Posterior vena cava (tissue), 2 donors: Measurements from ENCODE around the gene PPP1R14B. TPM values are rescaled to one million over a fixed set of nuclear protein-coding genes. Genes with fewer than 3 reads are reported as not detected.

Experiments used
- DNase-seq: peaks from one replicate; pipeline ENCODE4 v3.0.0-alpha.2; 2020; ENCODE audit warnings: low spot score
- intact Hi-C, 2 donors: fragments of 100-400 bp; cut with DNase I; formaldehyde crosslinking; loops; one replicate each; pipeline versions ENCODE4 v1.14.1 to v1.14.2; 2022 to 2023
- long read RNA-seq, 2 donors: library from polyadenylated mRNA; unstranded; transcript quantifications; one replicate each; pipeline ENCODE4 v2.0.0, GENCODE V29; 2020 to 2021
- total RNA-seq, 2 donors: library from RNA; stranded (reverse); fragmentation: NEBNext Ultra II Directional; extraction: Animal tissue kit (Norgen Biotek cat#: 25700); gene quantifications; one replicate each; pipeline ENCODE4 v1.2.1, GENCODE V29; 2021
- donor health status: DM: yes; HTN: yes; CAD: no.
- donor health status: DM: yes; HTN: yes; CAD: no.

PPP1R14B gene, protein sequence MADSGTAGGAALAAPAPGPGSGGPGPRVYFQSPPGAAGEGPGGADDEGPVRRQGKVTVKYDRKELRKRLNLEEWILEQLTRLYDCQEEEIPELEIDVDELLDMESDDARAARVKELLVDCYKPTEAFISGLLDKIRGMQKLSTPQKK
- total RNA-seq, result 100 to 1,000 TPM; 102 to 190 TPM
- long read RNA-seq, donor 1, transcript PPP1R14B-201 (4 exons, 982 nt), result major isoform, 31 of 33 reads
- long read RNA-seq, donor 1, partial matches to known transcripts, result 0 of 33 reads
- long read RNA-seq, donor 1, other reads (novel, unspliced or antisense), result 0 of 33 reads
- long read RNA-seq, donor 2, transcript PPP1R14B-201 (4 exons, 982 nt), result major isoform, 6 of 7 reads
- long read RNA-seq, donor 2, partial matches to known transcripts, result 0 of 7 reads
- long read RNA-seq, donor 2, other reads (novel, unspliced or antisense), result 0 of 7 reads

DNA sequence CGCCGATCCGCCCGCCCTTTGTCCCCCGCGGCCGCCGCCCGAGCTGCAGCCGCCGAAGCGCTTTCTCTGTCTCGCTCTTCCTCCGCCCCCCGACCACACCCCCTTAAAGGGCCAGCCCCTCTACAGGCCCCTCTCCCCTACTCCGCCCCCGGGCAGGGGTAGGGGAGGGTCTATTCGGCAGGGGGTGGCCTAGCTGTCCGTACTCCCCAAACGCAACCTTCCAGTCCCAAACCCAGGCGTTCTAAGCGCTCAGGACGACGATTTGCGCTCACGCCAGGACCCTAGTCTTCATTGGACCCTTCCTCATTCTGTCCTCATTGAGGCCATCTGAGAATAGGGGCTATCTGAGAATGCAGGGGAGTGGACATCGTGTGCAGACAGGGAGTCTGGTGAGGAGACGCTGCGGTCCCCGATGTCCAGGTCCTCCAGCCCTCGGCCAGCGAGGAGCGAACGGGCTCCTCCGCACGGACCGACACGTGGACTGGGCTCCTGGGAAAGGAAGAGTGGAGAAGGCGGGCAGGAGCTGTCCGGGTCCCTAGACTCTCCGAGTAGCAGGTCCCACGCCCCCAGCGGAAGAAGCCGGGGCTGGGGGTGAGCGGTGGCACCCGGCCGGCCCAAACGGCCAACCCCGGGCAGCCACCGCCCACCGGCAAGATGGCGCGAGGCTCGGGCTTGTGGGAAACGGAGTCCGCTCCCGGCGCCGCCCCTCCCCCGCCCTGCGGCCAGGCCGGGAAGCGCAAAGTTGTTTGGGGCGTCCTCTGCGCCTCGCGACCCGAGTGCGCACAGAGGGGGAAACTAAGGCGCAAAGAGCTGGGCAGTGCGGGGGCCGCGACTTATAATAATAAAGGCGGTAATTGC is at the start of gene PPP1R14B:
TSS of gene PPP1R14B (minus strand) at position 73 of the 858 bp plus-strand sequence. CDS start 270 bp downstream, outside the sequence.
- DNase-seq, result peak; percentile 96
- intact Hi-C loops, result loop anchor here in 1 of 2 donors (10.0 kb wide), 1 partner anchor 58 kb away; the partner anchor contains the start of genes CATSPERZ and ESRRA

DNA sequence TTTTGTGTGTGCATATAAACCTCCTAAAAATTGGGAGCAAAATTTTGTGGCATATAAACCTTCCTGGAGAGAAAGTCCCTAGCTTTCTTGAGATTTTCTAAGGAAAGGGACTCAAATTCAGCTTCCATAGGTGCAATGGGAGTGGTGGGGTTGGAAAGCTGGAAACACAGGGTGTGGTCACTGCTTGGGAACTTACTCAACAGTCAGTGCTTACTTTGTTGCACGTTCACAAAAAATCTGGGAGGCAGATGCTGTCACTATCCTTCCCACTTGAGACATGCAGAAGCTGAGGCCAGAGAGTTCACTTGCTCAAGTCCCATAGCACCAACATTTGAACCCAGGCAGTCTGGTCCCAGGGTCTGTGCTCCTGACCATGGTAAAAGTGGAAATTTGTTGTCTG is 49.5 kb upstream of the PPP1R14B start:
- no peak for DNase-seq
- intact Hi-C loops, result loop anchor here in 1 of 2 donors (10.0 kb wide), 1 partner anchor 91 kb away; the partner anchor contains the start of gene FERMT3

DNA sequence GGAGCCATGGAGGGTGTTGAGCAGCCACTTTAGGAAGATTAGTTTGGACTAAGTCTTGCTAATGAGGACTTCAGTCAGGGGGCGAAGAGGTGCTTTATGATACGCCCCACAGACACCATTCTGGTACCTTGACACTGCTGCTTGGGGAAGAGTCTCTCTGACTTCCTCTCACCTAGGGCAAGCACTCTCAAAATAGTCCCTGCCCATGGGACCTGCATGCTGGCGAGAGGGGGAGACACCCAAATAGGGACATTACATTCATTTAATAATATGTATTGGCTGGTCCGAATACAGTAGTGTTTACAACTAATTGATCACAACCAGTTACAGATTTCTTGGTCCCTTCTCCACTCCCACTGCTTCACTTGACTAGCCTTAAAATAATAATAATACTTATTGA is 49.0 kb upstream of the PPP1R14B start:
- intact Hi-C loops, result loop anchor here in 1 of 2 donors (10.0 kb wide), 1 partner anchor 91 kb away; the partner anchor contains the start of gene FERMT3
- no peak for DNase-seq

DNA sequence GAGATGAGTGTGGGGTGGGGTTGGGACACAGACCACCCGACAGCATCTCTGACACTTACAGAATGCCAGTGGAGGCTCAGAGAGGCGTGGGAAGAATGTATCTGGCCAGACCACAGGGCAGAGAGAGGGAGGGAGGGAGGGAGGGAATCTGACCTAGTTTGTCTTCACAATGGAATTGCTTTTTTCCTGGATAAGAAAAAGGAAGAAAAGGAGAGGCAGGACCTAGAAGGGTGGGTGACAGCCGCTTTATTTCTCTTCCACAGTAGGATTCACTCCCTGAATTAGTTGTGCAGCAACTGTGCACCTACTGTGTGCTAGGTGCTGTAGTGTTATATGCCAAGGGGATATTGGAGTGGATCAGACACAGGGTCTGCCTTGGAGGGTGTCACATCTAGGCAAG is 48.0 kb upstream of the PPP1R14B start:
- no peak for DNase-seq

DNA sequence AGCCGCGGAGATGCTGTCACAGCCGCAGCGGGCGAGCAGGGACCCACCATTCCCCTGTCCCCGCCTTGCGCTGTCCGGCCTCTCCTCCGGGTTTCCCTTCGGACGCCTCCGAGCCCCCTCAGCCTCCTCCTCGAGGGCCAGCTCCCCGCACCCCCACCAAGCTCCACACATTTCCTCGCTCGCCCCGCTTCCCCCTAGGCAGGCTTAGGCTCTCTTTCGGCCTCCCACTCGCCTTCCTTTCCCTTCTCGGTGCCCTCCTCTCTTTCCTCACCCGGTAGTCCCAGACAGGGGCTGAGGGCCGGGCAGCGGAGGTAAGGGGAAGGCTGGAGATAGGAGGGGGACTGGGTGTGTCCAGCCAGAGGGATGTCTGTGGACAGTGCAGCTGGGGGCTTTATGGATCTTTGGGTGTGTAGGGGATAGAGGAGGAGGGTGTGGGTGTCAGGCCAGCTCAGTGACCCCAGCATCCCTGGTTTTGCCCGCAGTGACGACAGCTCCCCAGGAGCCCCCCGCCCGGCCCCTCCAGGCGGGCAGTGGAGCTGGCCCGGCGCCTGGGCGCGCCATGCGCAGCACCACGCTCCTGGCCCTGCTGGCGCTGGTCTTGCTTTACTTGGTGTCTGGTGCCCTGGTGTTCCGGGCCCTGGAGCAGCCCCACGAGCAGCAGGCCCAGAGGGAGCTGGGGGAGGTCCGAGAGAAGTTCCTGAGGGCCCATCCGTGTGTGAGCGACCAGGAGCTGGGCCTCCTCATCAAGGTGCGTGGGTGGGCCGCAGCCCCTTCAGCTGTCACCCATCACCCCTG is 45.9 kb upstream of the PPP1R14B start:
- intact Hi-C loops, result loop anchor here in 1 of 2 donors (10.0 kb wide), 1 partner anchor 88 kb away; the partner anchor contains the start of gene FERMT3
- no peak for DNase-seq

More for the DNA sequence above, 48.0 kb upstream of the PPP1R14B start:
- intact Hi-C loops, result loop anchor here in 1 of 2 donors (10.0 kb wide), 1 partner anchor 90 kb away; the partner anchor contains the start of gene FERMT3

DNA sequence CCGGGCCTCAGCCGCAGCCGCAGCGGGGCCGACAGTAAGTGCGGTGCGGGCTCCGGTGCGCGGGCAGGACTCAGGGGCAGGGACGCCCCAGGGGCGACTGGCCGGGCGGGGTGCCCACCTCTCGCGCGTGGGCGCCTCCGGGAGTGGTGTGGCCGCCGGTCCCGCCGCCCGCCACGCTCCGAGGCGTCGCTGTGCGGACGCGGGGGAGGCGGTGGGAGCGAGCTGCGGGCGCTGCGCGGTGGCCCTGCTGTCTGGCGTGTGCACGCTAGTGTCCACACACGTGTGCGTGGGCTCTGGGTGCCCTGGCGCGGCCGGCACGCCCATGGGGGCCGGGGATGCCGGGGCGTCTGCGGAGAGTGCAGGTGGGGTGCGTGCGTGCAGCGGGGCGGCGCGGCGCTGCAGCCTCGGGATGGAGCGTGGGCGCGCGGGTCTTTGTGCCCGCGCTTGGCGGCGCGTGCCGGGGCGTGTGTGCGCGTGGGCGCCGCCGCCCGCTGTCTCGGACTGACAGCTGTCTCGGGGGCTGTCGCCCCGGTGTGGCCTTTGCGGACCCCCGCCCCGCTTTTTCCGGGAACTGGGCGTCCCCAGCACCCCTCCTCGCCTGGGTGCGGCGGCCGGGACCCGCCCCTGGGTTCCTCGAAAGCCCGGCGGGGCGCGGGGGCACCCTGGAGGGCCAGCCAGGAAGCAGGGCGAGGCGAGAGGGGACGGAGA is 45.2 kb upstream of the PPP1R14B start:
- intact Hi-C loops, result loop anchor here in 1 of 2 donors (10.0 kb wide), 1 partner anchor 87 kb away; the partner anchor contains the start of gene FERMT3
- no peak for DNase-seq

DNA sequence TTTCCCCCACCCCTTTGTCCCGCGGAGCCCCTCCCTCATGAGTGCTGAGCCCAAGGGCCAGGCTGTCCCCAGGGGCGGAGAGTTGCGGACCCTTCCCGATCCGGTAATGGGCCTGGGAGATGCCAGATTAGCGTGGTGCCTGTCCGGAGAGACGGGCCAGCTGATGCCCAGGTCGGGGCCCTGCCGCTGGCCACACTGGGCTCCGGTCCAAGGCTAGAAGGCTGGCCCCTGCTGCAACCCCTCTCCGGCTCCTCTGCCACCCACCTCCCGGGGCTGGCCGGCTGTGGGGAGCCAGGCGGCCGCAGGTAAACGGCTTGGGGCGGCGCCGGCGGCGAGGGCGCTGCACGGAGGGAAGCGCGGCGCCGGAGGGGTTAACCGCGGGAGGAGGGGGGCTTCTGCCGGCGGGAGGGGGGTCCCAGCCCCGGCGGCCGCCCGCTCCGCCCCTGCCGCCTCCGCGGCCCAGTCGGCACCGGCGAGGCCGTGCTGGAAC is 44.6 kb upstream of the PPP1R14B start, which contains the start of gene KCNK4:
TSS of gene KCNK4 (plus strand) at position 41 of the 490 bp plus-strand sequence. CDS start 1,717 bp downstream, outside the sequence.
- DNase-seq, result peak; percentile 77
- intact Hi-C loops, result loop anchor here in 1 of 2 donors (10.0 kb wide), 1 partner anchor 87 kb away; the partner anchor contains the start of gene FERMT3

DNA sequence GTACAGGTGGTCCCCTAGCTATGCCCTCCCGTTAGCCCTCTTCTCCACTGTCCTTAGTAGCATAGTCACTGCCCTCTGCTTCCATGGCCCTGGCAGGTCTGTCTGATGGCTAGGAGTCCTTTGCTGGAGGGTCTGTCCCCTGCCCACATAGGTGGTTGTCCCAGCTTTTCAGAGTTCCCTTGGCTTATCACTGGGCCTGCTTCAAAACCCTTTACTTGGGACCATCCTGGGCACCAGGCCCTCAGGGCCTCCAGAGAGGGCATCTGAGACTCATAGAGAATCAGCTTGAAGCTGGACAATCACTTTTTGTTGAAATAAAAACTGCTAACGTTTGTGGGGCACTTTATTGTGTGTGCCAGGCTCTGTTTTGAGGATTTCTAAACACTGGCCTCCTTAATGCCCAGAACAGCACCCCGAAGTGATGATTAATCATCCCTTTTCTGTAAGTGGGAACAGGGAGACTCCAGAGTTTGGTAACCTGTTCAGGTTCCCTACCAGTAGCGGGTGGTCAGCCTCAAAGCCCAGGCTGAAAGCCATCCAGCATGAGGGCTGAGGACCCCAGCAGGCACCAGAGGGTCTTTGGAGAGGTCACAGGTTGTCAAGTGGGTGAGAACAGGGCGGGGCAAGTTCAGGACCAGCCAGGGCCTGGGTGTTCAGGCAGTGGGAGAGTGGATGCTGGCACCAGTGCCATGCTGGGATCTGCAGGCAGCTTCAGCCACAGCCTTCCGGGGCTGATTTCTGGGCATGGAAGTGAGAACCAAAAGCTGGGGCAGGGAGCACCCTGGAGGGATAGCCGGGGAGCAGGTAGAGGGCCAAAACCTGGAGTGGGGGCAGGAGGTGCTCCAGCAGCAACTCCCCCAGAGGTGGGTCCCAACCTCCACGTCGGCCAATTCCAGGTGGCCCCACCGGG is 43.9 kb upstream of the PPP1R14B start:
- peak; percentile 73 for DNase-seq
- intact Hi-C loops, result loop anchor here in 1 of 2 donors (10.0 kb wide), 1 partner anchor 86 kb away; the partner anchor contains the start of gene FERMT3

DNA sequence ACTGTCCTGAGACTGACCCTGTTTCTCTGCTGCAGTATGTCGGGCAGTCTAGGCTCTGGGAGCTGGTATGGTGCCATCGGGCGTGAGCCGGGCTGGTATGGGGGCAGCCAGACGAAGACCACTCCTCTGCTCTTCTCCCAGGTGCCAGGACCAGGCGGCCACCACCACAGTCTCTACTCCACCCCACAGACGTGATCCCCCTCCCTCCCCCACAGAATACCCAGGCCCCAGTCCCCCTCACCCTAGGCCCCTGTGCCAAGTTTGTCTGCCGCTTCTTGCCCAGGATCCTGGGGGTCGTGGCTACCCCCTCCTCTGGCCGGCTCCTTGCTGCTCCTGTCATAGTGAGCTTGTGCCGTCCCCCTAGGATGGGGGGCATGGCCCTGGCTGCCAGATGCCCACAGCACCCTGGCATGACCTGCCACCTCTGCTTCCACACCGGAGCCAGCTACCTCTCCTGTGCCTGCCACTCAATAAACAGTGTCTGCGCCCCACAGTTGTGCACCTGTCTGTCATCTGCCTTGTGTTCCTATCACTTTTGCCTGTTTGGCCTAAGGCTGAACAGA is 42.3 kb upstream of the PPP1R14B start:
- DNase-seq, result peak; percentile 72
- intact Hi-C loops, result no loop called here

DNA sequence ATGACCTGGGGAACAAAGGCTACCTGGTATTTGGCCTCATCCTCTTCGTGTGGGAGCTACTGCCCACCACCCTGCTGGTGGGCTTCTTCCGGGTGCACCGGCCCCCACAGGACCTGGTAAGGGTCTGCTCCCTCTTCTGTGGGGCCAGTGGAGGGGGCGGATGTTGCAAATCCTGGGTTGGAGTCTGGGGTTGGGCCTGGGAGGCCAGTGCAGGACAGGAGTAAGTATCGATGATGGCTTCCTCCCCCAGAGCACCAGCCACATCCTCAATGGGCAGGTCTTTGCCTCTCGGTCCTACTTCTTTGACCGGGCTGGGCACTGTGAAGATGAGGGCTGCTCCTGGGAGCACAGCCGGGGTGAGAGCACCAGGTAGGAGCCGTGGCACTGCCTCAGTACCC is 41.6 kb upstream of the PPP1R14B start:
- intact Hi-C loops, result no loop called here
- DNase-seq, result peak; percentile 46

DNA sequence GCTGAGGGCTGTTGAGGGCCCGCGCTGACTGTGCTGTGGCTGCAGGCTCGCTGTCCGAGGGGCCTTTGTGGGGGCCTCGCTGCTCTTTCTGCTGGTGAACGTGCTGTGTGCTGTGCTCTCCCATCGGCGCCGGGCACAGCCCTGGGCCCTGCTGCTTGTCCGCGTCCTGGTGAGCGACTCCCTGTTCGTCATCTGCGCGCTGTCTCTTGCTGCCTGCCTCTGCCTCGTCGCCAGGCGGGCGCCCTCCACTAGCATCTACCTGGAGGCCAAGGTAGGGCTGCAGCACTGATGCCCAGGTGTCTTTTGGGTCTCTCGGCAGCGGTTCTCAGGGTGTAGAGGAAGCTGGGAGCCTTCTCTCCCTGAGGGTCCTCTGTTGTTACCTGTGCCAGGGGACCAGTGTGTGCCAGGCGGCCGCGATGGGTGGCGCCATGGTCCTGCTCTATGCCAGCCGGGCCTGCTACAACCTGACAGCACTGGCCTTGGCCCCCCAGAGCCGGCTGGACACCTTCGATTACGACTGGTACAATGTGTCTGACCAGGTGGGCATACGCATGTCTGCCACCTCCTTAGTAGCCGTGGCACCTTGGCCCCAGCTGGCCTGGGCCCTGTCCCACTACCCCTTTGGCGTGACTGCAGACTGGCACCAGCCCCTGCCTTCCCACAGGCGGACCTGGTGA is 41.1 kb upstream of the PPP1R14B start:
- intact Hi-C loops, result no loop called here
- peak; percentile 79 for DNase-seq

DNA sequence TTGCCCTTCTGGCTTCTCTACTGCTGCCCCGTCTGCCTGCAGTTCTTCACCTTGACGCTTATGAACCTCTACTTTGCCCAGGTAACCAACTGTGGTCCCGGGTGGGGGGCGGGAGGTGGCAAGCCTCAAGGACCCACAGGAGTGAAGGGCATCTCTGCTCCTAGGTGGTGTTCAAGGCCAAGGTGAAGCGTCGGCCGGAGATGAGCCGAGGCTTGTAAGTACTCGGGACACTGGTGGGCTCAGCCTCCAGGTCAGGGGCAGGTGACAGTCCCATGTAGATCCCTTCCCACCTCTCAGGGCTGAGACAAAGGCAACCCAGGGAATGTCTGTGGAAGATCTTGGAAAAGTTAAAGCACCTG is 40.0 kb upstream of the PPP1R14B start:
- DNase-seq, result no peak
- intact Hi-C loops, result no loop called here

DNA sequence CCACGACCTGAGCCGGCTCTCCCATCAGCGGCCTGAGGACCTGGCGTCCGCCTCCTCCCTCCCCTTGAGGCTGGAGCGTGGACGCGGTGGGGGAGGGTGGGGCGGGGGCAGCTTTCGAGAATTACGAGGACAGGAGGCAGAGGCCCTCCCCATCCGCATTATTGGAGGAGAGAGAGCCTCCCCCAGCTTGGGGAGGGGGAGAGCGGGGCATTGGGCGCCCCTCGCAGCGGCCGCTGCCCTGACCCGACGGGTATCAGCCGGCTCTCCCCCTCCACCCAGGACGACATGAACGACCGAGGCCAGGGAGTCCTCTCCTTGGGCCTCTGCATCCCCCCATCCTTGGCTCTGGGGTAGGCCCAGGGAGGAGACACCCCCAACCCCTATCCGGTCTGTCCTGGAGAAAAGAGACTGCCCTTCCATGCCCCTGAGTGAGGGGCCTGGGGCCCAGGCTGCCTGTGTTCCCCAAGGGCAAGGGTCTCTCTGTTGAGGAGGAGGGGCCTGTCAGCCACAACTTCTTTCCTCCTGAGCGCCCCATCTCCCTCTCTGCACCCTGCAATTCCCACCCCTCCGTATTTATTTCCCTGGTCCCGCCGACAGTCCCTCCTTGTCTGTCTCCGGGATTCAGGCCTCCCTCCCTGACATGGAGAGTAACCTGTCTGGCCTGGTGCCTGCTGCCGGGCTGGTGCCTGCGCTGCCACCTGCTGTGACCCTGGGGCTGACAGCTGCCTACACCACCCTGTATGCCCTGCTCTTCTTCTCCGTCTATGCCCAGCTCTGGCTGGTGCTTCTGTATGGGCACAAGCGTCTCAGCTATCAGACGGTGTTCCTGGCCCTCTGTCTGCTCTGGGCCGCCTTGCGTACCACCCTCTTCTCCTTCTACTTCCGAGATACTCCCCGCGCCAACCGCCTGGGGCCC is 39.4 kb upstream of the PPP1R14B start:
- peak; percentile 75 for DNase-seq
- intact Hi-C loops, result no loop called here

DNA sequence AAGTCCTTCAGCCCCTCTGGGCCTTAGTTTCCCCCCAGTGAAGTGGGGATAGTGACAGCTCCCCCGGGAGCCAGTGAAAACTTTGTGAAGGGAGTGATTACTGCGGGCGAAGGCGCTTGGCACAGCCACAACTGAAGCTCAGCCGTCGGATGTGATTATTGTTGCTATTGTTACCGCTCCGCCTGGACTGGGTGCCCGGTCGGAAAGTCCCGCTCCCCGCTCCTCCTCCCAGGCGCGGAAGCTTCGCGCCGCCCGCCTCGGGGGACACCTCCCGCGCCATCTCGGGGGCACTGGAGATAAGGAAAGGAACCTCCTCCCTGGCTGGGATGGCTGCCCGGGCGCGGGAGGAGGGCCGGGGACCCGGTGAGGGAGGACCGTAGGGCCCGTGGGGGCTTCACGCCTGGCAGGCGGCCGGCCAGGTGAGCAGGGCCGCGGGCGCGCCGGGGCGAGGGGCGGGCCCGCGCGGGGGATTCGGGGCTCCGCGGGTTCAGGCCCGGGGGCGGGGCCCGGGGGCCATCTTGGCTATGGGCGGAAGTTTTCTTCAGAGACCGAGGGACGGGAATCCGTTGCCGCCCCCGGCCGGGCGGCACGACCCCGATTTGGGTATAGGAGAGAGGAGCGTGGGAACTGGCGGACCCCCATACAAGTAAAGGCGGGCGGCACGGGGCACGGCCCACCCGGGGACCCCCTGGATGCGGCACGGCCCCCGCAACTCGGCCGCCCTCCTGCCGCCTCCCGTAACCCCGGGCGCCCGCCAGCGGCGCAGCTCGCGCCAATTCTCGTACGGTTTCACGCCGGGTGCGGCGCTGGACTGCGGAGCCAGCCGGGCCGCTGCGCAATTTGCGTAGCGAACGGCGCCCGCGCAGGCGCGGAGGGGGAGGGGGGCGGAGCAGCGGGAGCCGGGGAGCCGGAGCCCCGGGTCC is 38.5 kb upstream of the PPP1R14B start, which contains the start of gene GPR137:
TSS of gene GPR137 (plus strand) at position 887 of the 923 bp plus-strand sequence. CDS start 677 bp downstream, outside the sequence.
- peak; percentile 96 for DNase-seq
- intact Hi-C loops, result no loop called here
